HEK293 (cell line): ENCODE data around the gene APOO.

Experiments
- FEZF1 ChIP-seq: fragments of 450-650 bp; formaldehyde crosslinking; IDR thresholded peaks from 2 replicates; pipeline ENCODE4 v1.5.1; 2016; ENCODE audit warnings: missing biosample characterization, missing genetic modification characterization
- GLI2 ChIP-seq: fragments of 450-650 bp; formaldehyde crosslinking; IDR thresholded peaks from 2 replicates; pipeline ENCODE4; 2017; ENCODE audit warnings: missing biosample characterization, missing genetic modification characterization, low read depth, borderline replicate concordance
- GLI4 ChIP-seq: fragments of 450-650 bp; formaldehyde crosslinking; IDR thresholded peaks from 2 replicates; pipeline ENCODE4 v1.5.1; 2016; ENCODE audit warnings: missing biosample characterization, missing genetic modification characterization
- GLIS1 ChIP-seq: fragments of 450-650 bp; formaldehyde crosslinking; IDR thresholded peaks from 2 replicates; pipeline ENCODE4 v1.5.1; 2016; ENCODE audit warnings: missing biosample characterization, missing genetic modification characterization
- HOXD13 ChIP-seq: sonication (generic); formaldehyde crosslinking; IDR thresholded peaks from 2 replicates; pipeline ENCODE4 v1.8.0; 2022; ENCODE audit warnings: missing genetic modification reagents, borderline replicate concordance
- KLF7 ChIP-seq: fragments of 450-650 bp; formaldehyde crosslinking; IDR thresholded peaks from 2 replicates; pipeline ENCODE4 v1.5.1; 2016; ENCODE audit warnings: missing biosample characterization, missing genetic modification characterization, borderline replicate concordance
- MZF1 ChIP-seq: fragments of 450-650 bp; formaldehyde crosslinking; IDR thresholded peaks from 2 replicates; pipeline ENCODE4 v1.5.1; 2017; ENCODE audit warnings: missing biosample characterization, missing genetic modification characterization, borderline replicate concordance
- PATZ1 ChIP-seq: fragments of 450-650 bp; formaldehyde crosslinking; IDR thresholded peaks from 2 replicates; pipeline ENCODE4 v1.5.1; 2016; ENCODE audit warnings: missing biosample characterization, missing genetic modification characterization
- SCRT1 ChIP-seq: fragments of 450-650 bp; formaldehyde crosslinking; IDR thresholded peaks from 2 replicates; pipeline ENCODE4 v1.5.1; 2016; ENCODE audit warnings: missing biosample characterization, missing genetic modification characterization, borderline replicate concordance
- TSHZ1 ChIP-seq: fragments of 450-650 bp; formaldehyde crosslinking; IDR thresholded peaks from 2 replicates; pipeline ENCODE4 v1.5.1; 2016; ENCODE audit warnings: missing biosample characterization, missing genetic modification characterization, borderline replicate concordance
- ZBTB21 ChIP-seq: fragments of 450-650 bp; formaldehyde crosslinking; IDR thresholded peaks from 2 replicates; pipeline ENCODE4 v1.5.1; 2017; ENCODE audit warnings: missing biosample characterization, missing genetic modification characterization
- ZBTB8A ChIP-seq: fragments of 450-650 bp; formaldehyde crosslinking; IDR thresholded peaks from 2 replicates; pipeline ENCODE4 v1.5.1; 2016; ENCODE audit warnings: missing biosample characterization, missing genetic modification characterization
- ZFP69B ChIP-seq: fragments of 450-650 bp; formaldehyde crosslinking; IDR thresholded peaks from 2 replicates; pipeline ENCODE4 v1.5.1; 2016; ENCODE audit warnings: missing biosample characterization, missing genetic modification characterization
- ZNF138 ChIP-seq: fragments of 450-650 bp; formaldehyde crosslinking; IDR thresholded peaks from 2 replicates; pipeline ENCODE4 v1.5.1; 2016; ENCODE audit warnings: missing biosample characterization, missing genetic modification characterization, borderline replicate concordance
- ZNF18 ChIP-seq: fragments of 450-650 bp; formaldehyde crosslinking; IDR thresholded peaks from 2 replicates; pipeline ENCODE4 v1.5.1; 2016; ENCODE audit warnings: missing biosample characterization, missing genetic modification characterization
- ZNF211 ChIP-seq: fragments of 450-650 bp; formaldehyde crosslinking; IDR thresholded peaks from 2 replicates; pipeline ENCODE4 v1.5.1; 2016; ENCODE audit warnings: low read depth, missing biosample characterization, missing genetic modification characterization
- ZNF239 ChIP-seq: fragments of 450-650 bp; formaldehyde crosslinking; IDR thresholded peaks from 2 replicates; pipeline ENCODE4 v1.5.1; 2016; ENCODE audit warnings: missing biosample characterization, missing genetic modification characterization
- ZNF248 ChIP-seq: fragments of 450-650 bp; formaldehyde crosslinking; IDR thresholded peaks from 2 replicates; pipeline ENCODE4 v1.5.1; 2017; ENCODE audit warnings: missing biosample characterization, missing genetic modification characterization
- ZNF350 ChIP-seq: fragments of 450-650 bp; formaldehyde crosslinking; IDR thresholded peaks from 2 replicates; pipeline ENCODE4 v1.5.0; 2017; ENCODE audit warnings: missing biosample characterization, mild to moderate bottlenecking, missing genetic modification characterization
- ZNF354C ChIP-seq: fragments of 450-650 bp; formaldehyde crosslinking; IDR thresholded peaks from 2 replicates; pipeline ENCODE4 v1.5.1; 2016; ENCODE audit warnings: missing biosample characterization, missing genetic modification characterization, low read depth, borderline replicate concordance
- ZNF394 ChIP-seq: fragments of 450-650 bp; formaldehyde crosslinking; IDR thresholded peaks from 2 replicates; pipeline ENCODE4 v1.5.1; 2016; ENCODE audit warnings: missing biosample characterization, missing genetic modification characterization, mild to moderate bottlenecking, moderate library complexity, borderline replicate concordance
- ZNF416 ChIP-seq: fragments of 450-650 bp; formaldehyde crosslinking; IDR thresholded peaks from 2 replicates; pipeline ENCODE4 v1.5.1; 2016; ENCODE audit warnings: missing biosample characterization, missing genetic modification characterization
- ZNF423 ChIP-seq: fragments of 450-650 bp; formaldehyde crosslinking; IDR thresholded peaks from 2 replicates; pipeline ENCODE4 v1.5.1; 2016; ENCODE audit warnings: missing biosample characterization, missing genetic modification characterization
- ZNF433 ChIP-seq: fragments of 450-650 bp; formaldehyde crosslinking; IDR thresholded peaks from 2 replicates; pipeline ENCODE4 v1.5.1; 2016; ENCODE audit warnings: missing biosample characterization, missing genetic modification characterization, low read depth
- ZNF473 ChIP-seq: fragments of 450-650 bp; formaldehyde crosslinking; IDR thresholded peaks from 2 replicates; pipeline ENCODE4 v1.5.1; 2017; ENCODE audit warnings: missing biosample characterization, missing genetic modification characterization
- ZNF513 ChIP-seq: fragments of 450-650 bp; IDR thresholded peaks from 2 replicates; pipeline ENCODE4 v1.5.1; 2018; ENCODE audit warnings: missing biosample characterization, missing genetic modification characterization
- ZNF514 ChIP-seq: fragments of 450-650 bp; formaldehyde crosslinking; IDR thresholded peaks from 2 replicates; pipeline ENCODE4 v1.5.1; 2016; ENCODE audit warnings: missing biosample characterization, missing genetic modification characterization
- ZNF530 ChIP-seq: fragments of 450-650 bp; formaldehyde crosslinking; IDR thresholded peaks from 2 replicates; pipeline ENCODE4 v1.5.1; 2016; ENCODE audit warnings: low read depth, missing biosample characterization, missing genetic modification characterization
- ZNF560 ChIP-seq: fragments of 450-650 bp; formaldehyde crosslinking; IDR thresholded peaks from 2 replicates; pipeline ENCODE4 v1.5.1; 2017; ENCODE audit warnings: missing biosample characterization, missing genetic modification characterization, borderline replicate concordance
- ZNF626 ChIP-seq: fragments of 450-650 bp; sonication (Bioruptor Pico); formaldehyde crosslinking; IDR thresholded peaks from 2 replicates; pipeline ENCODE4 v1.5.1; 2018; ENCODE audit warnings: missing biosample characterization, missing genetic modification characterization, inconsistent platforms
- ZNF701 ChIP-seq: fragments of 450-650 bp; formaldehyde crosslinking; IDR thresholded peaks from 2 replicates; pipeline ENCODE4 v1.5.1; 2016; ENCODE audit warnings: missing biosample characterization, missing genetic modification characterization
- ZNF747 ChIP-seq: fragments of 450-650 bp; formaldehyde crosslinking; IDR thresholded peaks from 2 replicates; pipeline ENCODE4 v1.5.1; 2016; ENCODE audit warnings: missing biosample characterization, missing genetic modification characterization
- ZNF776 ChIP-seq: fragments of 450-650 bp; formaldehyde crosslinking; IDR thresholded peaks from 2 replicates; pipeline ENCODE4 v1.5.0; 2017; ENCODE audit warnings: missing biosample characterization, missing genetic modification characterization, borderline replicate concordance
- ZNF785 ChIP-seq: fragments of 450-650 bp; formaldehyde crosslinking; IDR thresholded peaks from 2 replicates; pipeline ENCODE4 v1.5.1; 2016; ENCODE audit warnings: missing biosample characterization, missing genetic modification characterization

APOO gene

GRCh38 chrX:23944234-23944633, 36.5 kb upstream of the APOO start (continued):
- TF ChIP-seq TSHZ1 (tag by site-specific recombination) (peak; percentile 80; the same call in 1 of the 2 replicates), FEZF1 (tag by site-specific recombination) (peak; percentile 95), ZNF513 (tag by site-specific recombination) (no peak), GLI4 (no peak), ZNF433 (tag by site-specific recombination) (no peak), ZNF423 (tag by site-specific recombination) (no peak), MZF1 (tag by site-specific recombination) (no peak), ZNF248 (no peak), ZNF18 (tag by site-specific recombination) (peak; percentile 70; the same call in 1 of the 2 replicates), ZNF138 (tag by site-specific recombination) (no peak), ZBTB21 (no peak), ZFP69B (tag by site-specific recombination) (peak; percentile 35; the same call in 1 of the 2 replicates), ZNF473 (tag by site-specific recombination) (no peak), ZNF626 (tag by site-specific recombination) (no peak), ZBTB8A (tag by site-specific recombination) (no peak), SCRT1 (tag by site-specific recombination) (no peak), ZNF785 (tag by site-specific recombination) (no peak), KLF7 (tag by site-specific recombination) (no peak), ZNF416 (tag by site-specific recombination) (no peak), ZNF701 (tag by site-specific recombination) (no peak), ZNF560 (tag by site-specific recombination) (no peak), ZNF514 (no peak), PATZ1 (tag by site-specific recombination) (peak; percentile 57; the same call in 1 of the 2 replicates), ZNF747 (no peak), GLIS1 (tag by site-specific recombination) (peak; percentile 25; the same call in 1 of the 2 replicates), ZNF354C (no peak), ZNF776 (tag by site-specific recombination) (no peak), ZNF530 (tag by site-specific recombination) (no peak), HOXD13 (CRISPR knock-in tag) (0 out of 2 replicates have a peak, but pooled peaks have one; percentile 33), GLI2 (peak; percentile 94), ZNF239 (tag by site-specific recombination) (no peak), ZNF211 (tag by site-specific recombination) (no peak), ZNF350 (tag by site-specific recombination) (no peak), ZNF394 (no peak; the same call in 1 of the 2 replicates)
